Neuronal stem cell (in vitro differentiated cells): ENCODE data around the gene DFFA.

Experiments
- DNase-seq: peaks from one replicate; pipeline ENCODE4 v3.0.0-alpha.2; 2013; ENCODE audit warnings: low spot score
- H2AFZ ChIP-seq: one replicate; pipeline ENCODE4 v1.6.1; 2013; ENCODE audit warnings: mild to moderate bottlenecking, low read length, inconsistent platforms
- H2AK5ac ChIP-seq: 2 replicates; pipeline ENCODE4 v1.6.1; 2013; ENCODE audit warnings: low read depth, mild to moderate bottlenecking, inconsistent platforms, low read length, moderate library complexity, mixed read lengths
- H2BK120ac ChIP-seq: 2 replicates; pipeline ENCODE4 v1.6.1; 2013; ENCODE audit warnings: low read depth, mild to moderate bottlenecking, inconsistent platforms, low read length, moderate library complexity, mixed read lengths
- H2BK12ac ChIP-seq: one replicate; pipeline ENCODE4 v1.6.1; 2013; ENCODE audit warnings: low read length, inconsistent platforms
- H2BK15ac ChIP-seq: 2 replicates; pipeline ENCODE4 v1.6.1; 2013; ENCODE audit warnings: mild to moderate bottlenecking, low read length, inconsistent platforms, mixed read lengths
- H2BK5ac ChIP-seq: one replicate; pipeline ENCODE4 v1.6.1; 2013; ENCODE audit warnings: inconsistent platforms, mild to moderate bottlenecking, low read length, moderate library complexity
- H3K14ac ChIP-seq: one replicate; pipeline ENCODE4 v1.6.1; 2013; ENCODE audit warnings: low read length, inconsistent platforms
- H3K18ac ChIP-seq: 2 replicates; pipeline ENCODE4 v1.6.1; 2013; ENCODE audit warnings: low read length, inconsistent platforms
- H3K23ac ChIP-seq: 2 replicates; pipeline ENCODE4 v1.6.1; 2013; ENCODE audit warnings: low read depth, mild to moderate bottlenecking, mixed read lengths, low read length, inconsistent platforms; ENCODE audit not compliant: poor library complexity
- H3K27ac ChIP-seq: replicated peaks from 3 replicates; pipeline ENCODE4 v1.5.1; 2013; ENCODE audit warnings: low read length, inconsistent platforms
- H3K27me3 ChIP-seq, 3 experiments: 2 replicates each; pipeline ENCODE4 v1.6.1; 2013; ENCODE audit warnings: low read length in 3 of 3, mild to moderate bottlenecking in 2 of 3, inconsistent platforms in 1 of 3, low read depth in 1 of 3, mixed read lengths in 1 of 3, moderate library complexity in 1 of 3; ENCODE audit not compliant: control insufficient read depth in 3 of 3, insufficient read depth in 3 of 3
- H3K36me3 ChIP-seq, 2 donors: replicated peaks in 1 of 2; 2 replicates each; pipeline ENCODE4 v1.6.1; 2013; ENCODE audit warnings: low read length in 2 of 2; ENCODE audit not compliant: control insufficient read depth in 2 of 2, insufficient read depth in 2 of 2
- H3K4ac ChIP-seq: 2 replicates; pipeline ENCODE4 v1.6.1; 2013; ENCODE audit warnings: inconsistent platforms, mild to moderate bottlenecking, low read length, moderate library complexity
- H3K4me1 ChIP-seq, 2 donors: 1 replicate in 1 of 2; 2 replicates in 1 of 2; pipeline ENCODE4 v1.6.1; 2013; ENCODE audit warnings: low read length in 2 of 2, low read depth in 1 of 2; ENCODE audit not compliant: control insufficient read depth in 2 of 2, insufficient read depth in 1 of 2
- H3K4me2 ChIP-seq: one replicate; pipeline ENCODE4 v1.6.1; 2013; ENCODE audit warnings: mild to moderate bottlenecking, low read length, inconsistent platforms; ENCODE audit not compliant: insufficient read depth, poor library complexity, severe bottlenecking
- H3K4me3 ChIP-seq, 2 donors: 2 replicates each; pipeline ENCODE4 v1.5.1; 2013; ENCODE audit warnings: low read length in 2 of 2, mild to moderate bottlenecking in 2 of 2, inconsistent platforms in 1 of 2, moderate library complexity in 1 of 2
- H3K79me1 ChIP-seq: one replicate; pipeline ENCODE4 v1.6.1; 2013; ENCODE audit warnings: low read depth, mild to moderate bottlenecking, inconsistent platforms, low read length, moderate library complexity
- H3K9ac ChIP-seq: one replicate; pipeline ENCODE4 v1.6.1; 2013; ENCODE audit warnings: mild to moderate bottlenecking, low read depth, low read length, inconsistent platforms; ENCODE audit not compliant: poor library complexity
- H3K9me3 ChIP-seq, 2 donors: replicated peaks in 1 of 2; 2 replicates each; pipeline versions ENCODE3 to v1.6.1; 2013; ENCODE audit warnings: low read length in 2 of 2, mild to moderate bottlenecking in 2 of 2, inconsistent platforms in 1 of 2, low read depth in 1 of 2, mixed read lengths in 1 of 2, moderate library complexity in 1 of 2; ENCODE audit not compliant: control insufficient read depth in 2 of 2, insufficient read depth in 1 of 2
- H4K8ac ChIP-seq: one replicate; pipeline ENCODE4 v1.6.1; 2013; ENCODE audit warnings: low read depth, mild to moderate bottlenecking, inconsistent platforms, low read length, moderate library complexity
- H4K91ac ChIP-seq: one replicate; pipeline ENCODE4 v1.6.1; 2013; ENCODE audit warnings: low read length, low read depth, mild to moderate bottlenecking, inconsistent platforms; ENCODE audit not compliant: poor library complexity
- WGBS, 2 donors: extraction: QIAGEN DNeasy Blood & Tissue Kit; methylation state at CpG; one replicate each; pipeline ENCODE4 v1.1.7; 2013; ENCODE audit warnings: missing lambda C conversion rate in 2 of 2, mixed read lengths in 1 of 2; ENCODE audit not compliant: insufficient read length in 2 of 2, insufficient replicate concordance in 1 of 2; ENCODE audit errors: extremely low coverage in 2 of 2; 5-methylcytosine and 5-hydroxymethylcytosine counted together

The DFFA gene

DNA sequence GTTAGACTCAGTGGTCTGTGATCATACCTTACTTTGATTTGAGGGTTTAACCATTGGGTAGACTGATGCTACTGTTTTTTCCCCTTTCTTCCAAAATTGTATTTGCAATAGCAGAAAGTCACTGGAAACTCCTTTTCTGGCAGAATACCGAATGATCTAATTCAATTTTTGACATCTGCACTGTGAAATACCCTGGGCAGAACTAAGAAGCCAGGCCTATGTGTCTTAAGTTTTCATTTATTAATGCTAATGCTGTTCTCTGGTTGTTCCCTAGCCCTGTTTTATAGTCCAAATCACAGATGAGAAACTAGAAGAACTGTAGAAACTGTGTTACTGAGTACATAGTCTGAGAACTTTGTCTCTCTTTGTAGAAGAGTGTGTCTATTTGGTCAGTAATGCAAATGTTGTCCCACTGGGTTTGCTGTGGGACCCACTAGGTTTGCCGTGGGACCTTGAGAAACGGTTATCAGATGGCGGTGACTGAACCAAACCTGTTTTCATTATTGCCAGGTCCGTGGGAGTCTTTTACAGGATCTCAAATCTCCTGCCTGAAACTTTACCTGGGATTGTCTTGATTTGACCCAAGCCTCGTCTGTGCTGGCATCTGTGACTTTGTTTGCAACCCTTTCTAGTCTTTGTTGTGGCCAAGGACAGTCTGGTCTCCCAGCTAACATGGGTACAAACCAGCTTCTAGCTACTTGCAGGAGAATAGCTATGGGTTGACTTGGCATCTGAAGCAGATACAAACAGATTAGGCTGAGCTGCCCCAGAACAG, 43.8 kb upstream of the DFFA start:
- Histone ChIP-seq H3K79me1 (peaks cover 3% of the 10 kb centered on the region), H3K4me1 (peaks cover 12 to 25% of the 10 kb centered on the region in 2 donors), H2BK120ac (no peak overlapping the region), H3K4me2 (no peak overlapping the region), H4K91ac (no peak overlapping the region), H3K4me3 (no peak overlapping the region), H2BK5ac (no peak overlapping the region), H3K4ac (no peak overlapping the region), H2AFZ (no peak overlapping the region), H2BK15ac (no peak overlapping the region), H3K9ac (no peak overlapping the region), H3K14ac (no peak overlapping the region), H3K27me3 (no peaks in the 10 kb centered on the region), H3K27ac (no peak overlapping the region), H3K36me3 (peaks cover 0 to 4% of the 10 kb centered on the region in 2 donors), H3K18ac (no peak overlapping the region), H4K8ac (no peak overlapping the region), H2BK12ac (no peak overlapping the region), H3K23ac (no peak overlapping the region), H2AK5ac (no peak overlapping the region), H3K9me3 (no peaks in the 10 kb centered on the region)
- no peak for DNase-seq
- WGBS, 2 donors, result no CpG with 5 or more reads among the region's 6 CpGs

DNA sequence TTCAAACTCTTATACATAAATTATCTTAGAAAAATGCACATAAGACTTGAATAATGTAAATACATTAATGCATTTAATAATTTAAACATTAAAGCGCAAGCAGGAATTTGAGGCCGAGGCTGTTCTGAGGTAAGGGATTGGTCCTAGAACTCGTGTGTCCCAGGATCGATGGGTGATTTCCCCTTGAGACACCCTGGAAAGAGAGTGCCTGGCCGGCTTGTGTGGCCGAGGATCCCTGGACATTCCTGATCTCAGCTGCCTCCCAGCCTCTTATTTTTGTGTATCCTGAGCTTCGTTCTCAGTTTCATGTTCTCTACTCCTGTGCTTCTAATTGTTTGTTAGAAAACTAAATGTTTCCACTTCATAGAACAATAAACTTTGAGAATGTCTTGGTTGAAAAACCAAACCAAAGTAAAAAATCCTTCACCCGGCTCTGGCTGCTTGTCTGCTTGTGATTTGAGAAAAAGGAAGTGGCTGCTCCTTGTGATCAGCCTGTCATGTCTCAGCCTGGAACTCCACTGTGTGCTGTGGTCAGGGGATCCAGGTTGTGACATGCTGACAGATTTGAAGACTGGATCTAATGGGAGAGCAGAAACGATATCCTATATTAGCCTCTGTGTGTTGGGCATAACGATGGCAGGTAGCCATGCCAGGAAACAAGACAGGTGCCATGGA, 43.1 kb upstream of the DFFA start:
- Histone ChIP-seq H3K36me3 (peaks cover 0 to 4% of the 10 kb centered on the region in 2 donors), H3K4me1 (peaks cover 19 to 27% of the 10 kb centered on the region in 2 donors), H3K4me2 (no peak overlapping the region), H4K91ac (no peak overlapping the region), H2AK5ac (no peak overlapping the region), H3K18ac (no peak overlapping the region), H3K27ac (no peak overlapping the region), H3K27me3 (no peaks in the 10 kb centered on the region), H3K4me3 (no peak overlapping the region), H4K8ac (no peak overlapping the region), H3K4ac (no peak overlapping the region), H2BK12ac (no peak overlapping the region), H3K79me1 (peaks cover 4% of the 10 kb centered on the region), H3K9ac (no peak overlapping the region), H2BK5ac (no peak overlapping the region), H2AFZ (no peak overlapping the region), H3K14ac (no peak overlapping the region), H2BK120ac (no peak overlapping the region), H3K23ac (no peak overlapping the region), H3K9me3 (no peaks in the 10 kb centered on the region), H2BK15ac (no peak overlapping the region)
- WGBS, 2 donors, result no CpG with 5 or more reads among the region's 10 CpGs
- no peak for DNase-seq

DNA sequence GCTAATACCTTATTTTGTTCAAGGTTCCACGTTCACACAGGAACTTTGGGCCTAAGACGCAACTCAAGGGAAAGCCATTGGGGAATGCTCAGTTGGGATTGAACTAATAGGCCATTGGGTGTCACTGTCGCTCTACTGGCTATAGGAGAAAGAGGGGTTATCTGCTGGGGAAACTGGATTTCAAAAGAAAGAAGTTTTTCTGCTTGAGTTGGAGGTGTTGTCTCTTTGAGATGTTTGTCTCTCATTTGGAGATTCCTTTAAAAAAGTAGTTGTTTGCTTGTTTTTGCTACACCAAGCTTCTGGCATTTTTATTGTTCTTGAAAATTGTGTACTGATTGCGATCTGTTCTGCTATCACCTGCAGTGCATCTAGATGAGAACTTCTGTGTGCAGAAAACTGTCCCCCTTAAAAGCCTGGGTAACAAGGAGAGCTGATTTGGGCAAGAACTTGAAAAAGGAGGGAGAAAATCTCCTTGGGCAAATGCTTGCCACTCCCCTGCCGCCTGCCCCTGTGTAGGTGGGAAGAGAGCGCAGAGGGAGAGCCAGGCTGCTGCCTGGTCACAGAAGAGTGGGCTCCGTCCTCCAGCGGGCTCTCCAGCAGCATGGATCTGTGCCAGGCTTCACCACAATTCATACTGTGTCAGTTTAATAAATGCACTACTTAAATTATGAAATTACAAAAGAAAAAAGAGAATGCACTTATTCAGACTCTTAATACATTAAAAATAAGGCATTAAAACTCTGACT, 42.3 kb upstream of the DFFA start:
- H3K4me2 ChIP-seq, result no peak overlapping the region
- no peak overlapping the region for H3K4me3 ChIP-seq
- H4K91ac ChIP-seq, result no peak overlapping the region
- H3K14ac ChIP-seq, result no peak overlapping the region
- no peak overlapping the region for H2BK5ac ChIP-seq
- H2BK120ac ChIP-seq, result no peak overlapping the region
- no peak overlapping the region for H4K8ac ChIP-seq
- no peak overlapping the region for H2BK15ac ChIP-seq
- no peak overlapping the region for H2AK5ac ChIP-seq
- no peak overlapping the region for H3K18ac ChIP-seq
- H3K23ac ChIP-seq, result no peak overlapping the region
- no peaks in the 10 kb centered on the region for H3K9me3 ChIP-seq
- no peak overlapping the region for H3K4ac ChIP-seq
- no peak overlapping the region for H3K27ac ChIP-seq
- no peak overlapping the region for H3K9ac ChIP-seq
- no peak overlapping the region for H2BK12ac ChIP-seq
- DNase-seq, result no peak
- no peaks in the 10 kb centered on the region for H3K27me3 ChIP-seq
- H2AFZ ChIP-seq, result no peak overlapping the region
- peaks cover 20 to 32% of the 10 kb centered on the region in 2 donors for H3K4me1 ChIP-seq
- WGBS, 2 donors, result no CpG with 5 or more reads among the region's 8 CpGs
- H3K79me1 ChIP-seq, result peaks cover 5% of the 10 kb centered on the region
- H3K36me3 ChIP-seq, result peaks cover 0 to 4% of the 10 kb centered on the region in 2 donors

DNA sequence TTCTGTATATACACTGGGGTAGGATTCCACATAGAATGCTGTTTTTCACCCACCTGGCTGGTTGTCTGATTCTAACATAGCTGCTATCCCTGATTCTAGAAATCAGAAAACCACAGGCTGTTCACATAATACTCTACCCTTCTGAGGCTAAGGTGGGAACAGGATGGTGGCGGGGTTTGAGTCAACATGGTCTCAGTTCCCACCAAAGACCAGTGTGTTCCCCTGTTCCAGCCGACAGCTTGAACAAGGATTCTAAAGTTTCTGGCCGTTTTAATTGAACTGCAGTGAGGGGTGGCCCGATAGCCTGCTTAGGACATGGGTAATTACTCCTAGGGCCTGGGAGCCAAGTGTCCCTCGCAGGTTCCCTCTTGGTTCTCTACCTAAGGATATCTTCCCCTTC, 40.9 kb upstream of the DFFA start:
- H3K27me3 ChIP-seq, result no peaks in the 10 kb centered on the region
- no peak overlapping the region for H3K4me2 ChIP-seq
- H2AK5ac ChIP-seq, result no peak overlapping the region
- no peak overlapping the region for H3K9ac ChIP-seq
- H3K14ac ChIP-seq, result no peak overlapping the region
- H3K18ac ChIP-seq, result no peak overlapping the region
- H3K4me3 ChIP-seq, result no peak overlapping the region
- no peaks in the 10 kb centered on the region for H3K9me3 ChIP-seq
- no peak overlapping the region for H3K27ac ChIP-seq
- H3K4ac ChIP-seq, result no peak overlapping the region
- peaks cover 6% of the 10 kb centered on the region for H3K79me1 ChIP-seq
- no peak overlapping the region for H2BK5ac ChIP-seq
- no peak overlapping the region for H2BK12ac ChIP-seq
- H4K91ac ChIP-seq, result no peak overlapping the region
- WGBS, 2 donors, result no CpG with 5 or more reads among the region's 5 CpGs
- peaks cover 14 to 30% of the 10 kb centered on the region in 2 donors for H3K4me1 ChIP-seq
- no peak overlapping the region for H4K8ac ChIP-seq
- peaks cover 0 to 4% of the 10 kb centered on the region in 2 donors for H3K36me3 ChIP-seq
- DNase-seq, result no peak
- no peak overlapping the region for H3K23ac ChIP-seq
- H2BK120ac ChIP-seq, result no peak overlapping the region
- no peak overlapping the region for H2BK15ac ChIP-seq
- H2AFZ ChIP-seq, result no peak overlapping the region
